GM03348 (cell line): ENCODE measurements around the gene TNIK.

Experiments used
- DNase-seq: peaks from one replicate; pipeline ENCODE4 v3.0.0; 2012; ENCODE audit warnings: low spot score

TNIK gene

GRCh38 chr3:171459942-171460724 is at the start of gene TNIK:
TSS of gene TNIK (minus strand) at chr3:171460405. CDS start at chr3:171460063, 342 bp downstream.
- peak; percentile 85 for DNase-seq

- DNase-seq: no peak
These were observed 48.5 kb upstream of the TNIK start for GRCh38 chr3:171508676-171509075.

- no peak for DNase-seq
These were observed 48.0 kb upstream of the TNIK start for GRCh38 chr3:171508206-171508605.

GRCh38 chr3:171506743-171507319 is 46.6 kb upstream of the TNIK start:
- DNase-seq: no peak

- no peak for DNase-seq
These were observed 45.7 kb upstream of the TNIK start for GRCh38 chr3:171505822-171506333.

- no peak for DNase-seq
These were observed 44.2 kb upstream of the TNIK start for GRCh38 chr3:171504376-171504775.

- no peak for DNase-seq
These were observed 43.6 kb upstream of the TNIK start for GRCh38 chr3:171503817-171504216.

- DNase-seq: no peak
These were observed 38.7 kb upstream of the TNIK start for GRCh38 chr3:171498921-171499320.

- no peak for DNase-seq
These were observed 37.3 kb upstream of the TNIK start for GRCh38 chr3:171497468-171497867.

GRCh38 chr3:171495413-171495812 is 35.2 kb upstream of the TNIK start:
- DNase-seq: no peak

- DNase-seq: no peak
These were observed 34.4 kb upstream of the TNIK start for GRCh38 chr3:171494457-171495109.

- DNase-seq: no peak
These were observed 31.2 kb upstream of the TNIK start for GRCh38 chr3:171491361-171491760.

GRCh38 chr3:171490901-171491300 is 30.7 kb upstream of the TNIK start:
- no peak for DNase-seq

- no peak for DNase-seq
These were observed 29.1 kb upstream of the TNIK start for GRCh38 chr3:171489348-171489747.

GRCh38 chr3:171488479-171488878 is 28.3 kb upstream of the TNIK start:
- DNase-seq: no peak

GRCh38 chr3:171487382-171487781 is 27.2 kb upstream of the TNIK start:
- no peak for DNase-seq

- no peak for DNase-seq
These were observed 25.1 kb upstream of the TNIK start for GRCh38 chr3:171485338-171485737.

GRCh38 chr3:171481011-171481410 is 20.8 kb upstream of the TNIK start:
- no peak for DNase-seq

GRCh38 chr3:171480526-171480925 is 20.3 kb upstream of the TNIK start:
- DNase-seq: no peak

GRCh38 chr3:171476532-171477102 is 16.4 kb upstream of the TNIK start:
- no peak for DNase-seq

GRCh38 chr3:171472552-171472951 is 12.3 kb upstream of the TNIK start:
- DNase-seq: no peak

GRCh38 chr3:171470714-171471227 is 10.6 kb upstream of the TNIK start:
- DNase-seq: no peak
